Stimulated activated CD8-positive, alpha-beta memory T cell treated with anti-CD3 and anti-CD28 coated beads, Interleukin-7, amount 100 ng/mL, for 4 hours (primary cell): ENCODE measurements around the gene SBF2.
"Not testable (repeated sequence)": the region's sequence is repeated elsewhere in the genome, so short reads cannot be mapped to it uniquely, and the experiment has no call there.

Source experiments
- DNase-seq, 2 donors: peaks; one replicate each; pipeline ENCODE4 v3.0.0-alpha.2; 2020; ENCODE audit warnings: low read depth in 2 of 2

Gene SBF2

GRCh38 chr11:10197091-10197490 lies 96.9 kb downstream of the SBF2 start:
- no peak for DNase-seq

DNA sequence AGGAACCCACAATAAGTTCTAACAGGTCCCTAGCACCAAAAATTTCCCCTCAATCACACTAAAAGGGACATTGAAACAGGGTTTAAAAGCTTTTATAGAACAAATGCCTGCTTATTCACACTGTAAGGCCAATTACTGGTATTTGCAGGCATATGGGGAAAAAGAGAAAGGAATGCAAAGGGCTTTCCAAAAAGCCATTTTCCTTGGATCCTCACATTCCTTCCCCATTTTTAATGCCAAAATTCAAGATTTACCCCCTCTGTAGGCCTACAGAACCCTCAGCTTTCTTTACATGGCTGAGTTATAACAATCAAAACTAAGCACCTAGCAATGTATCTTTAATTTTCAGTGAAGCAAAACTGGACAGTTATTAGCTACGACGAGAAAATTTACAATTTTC lies 102.0 kb downstream of the SBF2 start:
- DNase-seq = no peak

- no peak for DNase-seq
Observed at GRCh38 chr11:10181811-10182210, 112.2 kb downstream of the SBF2 start.

DNA sequence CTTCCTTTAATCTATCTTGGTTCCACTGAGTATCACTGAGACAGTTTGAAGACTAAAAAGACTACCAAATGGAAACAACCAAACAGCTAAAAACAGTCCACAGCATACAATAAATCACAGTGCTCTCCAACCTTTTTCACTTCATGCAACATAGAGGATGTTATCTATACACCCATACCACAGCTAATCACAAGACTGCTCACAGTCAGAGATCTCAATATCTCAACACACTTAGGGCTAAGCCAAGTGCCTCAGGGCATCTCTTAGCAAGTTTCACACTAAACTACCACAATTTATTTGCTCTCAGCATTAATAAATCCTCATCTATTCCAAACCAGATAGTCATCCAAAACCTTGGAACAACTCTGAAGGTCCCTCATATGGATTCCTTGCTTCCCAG lies 129.4 kb downstream of the SBF2 start:
- no peak for DNase-seq

DNA sequence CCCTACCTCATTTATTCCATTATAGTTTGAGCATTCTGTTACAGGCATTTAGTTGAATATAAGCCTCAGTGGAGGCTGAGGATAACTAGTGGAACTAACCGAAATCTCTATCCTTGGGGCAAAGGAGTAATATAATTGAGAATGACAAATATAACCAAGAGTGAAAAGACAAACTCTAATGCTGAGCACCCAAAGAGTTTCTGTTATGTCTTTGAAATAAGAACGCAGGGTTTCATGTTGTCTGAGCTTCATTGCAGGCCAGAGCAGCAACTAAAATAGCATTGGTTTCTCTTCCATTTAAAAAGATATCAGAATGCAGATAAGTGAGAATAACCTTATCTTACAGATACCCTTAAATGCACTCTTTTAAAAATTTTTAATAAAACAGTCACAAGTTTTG lies 131.8 kb downstream of the SBF2 start:
- no peak for DNase-seq

DNA sequence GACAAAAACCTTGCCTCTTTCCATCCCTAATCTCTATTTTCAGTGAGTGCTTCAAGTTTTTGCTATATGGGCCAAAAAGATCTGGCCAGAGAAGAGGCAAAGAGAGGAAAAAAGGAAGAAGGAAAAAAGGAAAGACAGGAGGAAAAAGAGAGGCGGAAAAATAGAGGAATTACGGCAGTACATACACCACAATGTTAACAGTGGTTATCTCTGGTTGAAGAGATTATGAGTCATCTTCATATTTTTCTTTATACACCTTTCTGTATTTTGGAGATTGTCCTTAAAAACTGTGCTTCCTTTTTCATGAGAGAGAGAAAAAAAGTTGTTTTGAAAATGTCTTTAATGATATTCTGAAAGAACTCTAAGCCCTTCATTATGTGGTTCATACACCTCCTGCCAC lies 133.7 kb downstream of the SBF2 start:
- no peak for DNase-seq

DNA sequence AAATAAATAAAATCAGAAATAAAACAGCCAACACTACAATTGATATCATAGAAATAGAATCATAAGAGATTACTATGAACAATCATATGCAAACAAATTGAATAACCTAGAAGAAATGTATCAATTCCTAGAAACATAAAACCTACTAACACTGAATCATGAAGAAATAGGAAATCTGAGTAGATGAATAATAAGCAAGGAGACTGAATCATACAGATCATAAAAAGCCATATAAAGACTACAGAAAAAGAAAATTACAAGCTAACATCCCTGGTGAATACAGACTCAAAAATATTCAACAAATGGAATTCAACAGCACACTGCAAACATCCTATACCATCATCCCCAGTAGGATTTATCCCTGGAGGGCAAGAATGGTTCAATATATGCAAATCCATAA lies 135.6 kb downstream of the SBF2 start:
- DNase-seq = no peak

DNA sequence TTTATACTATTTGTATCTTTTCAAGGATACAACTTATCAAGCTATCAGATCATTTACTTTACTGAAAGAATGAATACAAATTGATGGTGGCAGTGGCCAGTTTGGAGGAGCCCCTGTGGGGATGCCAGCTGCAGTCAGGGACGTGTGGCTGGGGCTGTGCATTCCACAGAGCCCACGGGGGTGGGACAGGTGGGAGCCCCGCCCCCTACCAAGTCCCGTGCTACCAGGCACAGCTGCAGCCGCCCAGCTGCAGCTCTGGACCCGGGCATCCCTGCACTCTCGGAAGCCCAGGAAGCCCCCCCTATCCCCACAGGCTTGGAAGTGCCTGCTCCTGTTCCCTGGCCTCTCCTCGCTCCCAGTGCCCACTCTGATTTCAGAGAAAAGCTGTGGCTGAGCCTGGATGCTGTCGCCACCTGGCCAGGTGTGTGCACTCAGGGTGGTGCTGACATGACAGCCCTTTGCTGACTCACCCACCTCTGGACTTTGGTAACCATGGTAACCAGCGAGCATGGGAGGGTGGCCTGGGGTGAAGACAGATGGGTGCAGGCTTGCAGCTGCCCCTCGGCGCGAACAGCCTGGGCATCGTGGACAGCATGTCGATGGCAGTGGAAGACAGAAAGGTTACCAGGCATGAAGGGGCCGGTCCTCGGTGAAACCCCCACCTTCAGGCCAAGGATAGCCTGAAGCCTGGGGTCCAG lies 138.1 kb downstream of the SBF2 start:
- no peak for DNase-seq

DNA sequence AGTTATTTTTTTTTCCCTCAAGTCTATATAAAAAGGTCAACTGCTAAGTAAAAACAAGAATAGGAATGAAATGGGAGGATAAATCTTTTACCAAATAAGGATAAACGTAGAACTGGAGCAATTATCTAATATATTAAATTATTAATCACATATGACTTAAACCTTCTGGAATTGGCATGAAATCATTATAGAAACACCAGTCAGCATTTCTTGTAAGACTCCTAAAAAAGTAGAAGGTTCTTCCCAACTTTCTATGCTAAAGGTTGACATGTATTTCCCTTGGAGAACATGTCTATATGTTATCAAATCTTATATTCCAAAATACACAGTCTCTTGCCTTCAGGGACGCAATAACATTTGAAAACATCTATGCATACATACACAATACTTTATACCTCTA lies 143.2 kb downstream of the SBF2 start:
- no peak for DNase-seq

DNA sequence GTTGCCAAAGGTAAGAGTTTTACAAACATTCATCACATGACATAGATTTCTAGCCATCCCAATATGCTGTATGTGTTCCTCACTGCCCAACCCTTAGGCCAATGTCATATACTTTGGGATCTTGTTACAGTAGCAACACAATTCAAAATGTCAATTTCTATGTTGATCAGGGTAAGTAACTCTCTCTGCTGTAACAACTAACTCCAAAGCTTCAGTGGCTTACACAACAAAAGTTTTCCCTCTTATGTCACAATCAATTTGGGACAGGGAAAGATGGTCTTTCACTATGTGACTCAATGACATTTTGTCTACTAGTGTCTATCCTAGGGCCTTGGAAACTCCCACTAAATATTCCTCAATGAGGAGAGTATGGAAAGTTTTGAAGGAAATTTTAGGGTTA lies 144.5 kb downstream of the SBF2 start:
- no peak for DNase-seq

GRCh38 chr11:10147195-10147594 lies 146.8 kb downstream of the SBF2 start:
- DNase-seq = no peak

GRCh38 chr11:10144954-10145353 lies 149.1 kb downstream of the SBF2 start:
- no peak for DNase-seq

DNA sequence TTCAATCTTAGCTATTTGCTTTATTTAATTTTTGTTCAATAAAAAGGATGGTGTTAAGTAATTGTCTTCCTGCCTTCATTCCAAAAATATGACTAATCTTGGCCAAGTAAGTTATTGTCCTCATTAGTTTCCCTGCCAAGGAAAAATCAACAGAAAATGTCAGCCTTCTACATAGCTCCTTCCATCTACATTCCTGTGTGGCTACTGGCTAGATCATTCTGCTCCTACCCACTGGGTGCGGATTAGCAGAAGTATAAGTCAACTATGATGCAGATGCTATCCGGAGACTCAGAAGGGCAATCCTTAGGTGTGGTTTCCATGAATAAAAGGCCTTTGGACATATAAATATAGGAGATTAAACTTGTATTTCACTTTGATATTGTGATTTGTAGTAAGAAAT lies 154.4 kb downstream of the SBF2 start:
- DNase-seq = no peak

DNA sequence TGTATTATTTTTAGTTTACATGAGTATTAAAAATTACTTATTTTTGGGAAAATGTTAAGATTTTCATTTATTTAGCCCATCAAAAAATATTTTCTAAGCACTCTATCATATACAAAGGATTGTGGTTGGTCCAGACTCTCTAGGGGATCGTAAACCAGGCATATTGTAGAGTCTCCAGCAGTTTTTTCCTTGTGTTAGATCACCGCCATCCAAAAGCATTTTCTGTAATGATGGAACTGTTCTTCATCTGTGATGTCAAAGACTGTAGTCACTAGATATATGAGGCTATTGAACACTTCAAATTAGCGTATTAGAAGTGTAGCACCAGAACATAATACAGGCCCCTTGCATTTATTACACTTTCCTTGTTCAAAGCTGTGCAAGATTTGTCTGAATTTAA lies 154.9 kb downstream of the SBF2 start:
- DNase-seq = no peak

DNA sequence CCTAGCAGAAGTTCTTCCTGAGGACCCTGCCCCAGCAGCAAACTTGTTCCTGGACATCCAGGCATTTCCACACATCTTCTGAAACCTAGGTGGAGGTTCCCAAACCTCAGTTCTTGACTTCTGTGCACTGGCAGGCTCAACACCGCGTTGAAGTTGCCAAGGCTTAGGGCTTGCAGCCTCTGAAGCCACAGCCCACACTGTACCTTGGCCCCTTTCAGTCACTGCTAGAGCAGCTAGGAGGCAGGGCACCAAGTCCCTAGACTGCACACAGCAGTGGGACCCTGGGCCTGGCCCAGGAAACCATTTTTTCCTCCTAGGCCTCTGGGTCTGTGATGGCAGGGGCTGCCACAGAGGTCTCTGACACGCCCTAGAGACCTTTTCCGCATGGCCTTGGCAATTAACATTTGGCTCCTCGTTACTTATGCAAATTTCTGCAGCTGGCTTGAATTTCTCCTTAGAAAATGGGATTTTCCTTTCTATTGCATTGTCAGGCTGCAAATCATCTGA lies 159.0 kb downstream of the SBF2 start:
- no peak for DNase-seq

DNA sequence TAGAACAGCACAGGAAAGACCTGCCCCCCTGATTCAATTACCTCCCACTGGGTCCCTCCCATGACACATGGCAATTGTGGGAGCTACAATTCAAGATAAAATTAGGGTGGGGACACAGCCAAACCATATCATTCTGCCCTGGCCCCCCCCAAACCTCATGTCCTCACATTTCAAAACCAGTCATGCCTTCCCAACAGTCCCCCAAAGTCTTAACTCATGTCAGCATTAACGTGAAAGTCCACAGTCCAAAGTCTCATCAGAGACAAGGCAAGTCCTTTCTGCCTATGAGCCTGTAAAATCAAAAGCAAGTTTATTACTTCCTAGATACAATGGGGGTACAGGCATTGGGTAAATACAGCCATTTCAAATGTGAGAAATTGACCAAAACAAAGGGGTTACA lies 159.8 kb downstream of the SBF2 start:
- DNase-seq = not testable (repeated sequence)

DNA sequence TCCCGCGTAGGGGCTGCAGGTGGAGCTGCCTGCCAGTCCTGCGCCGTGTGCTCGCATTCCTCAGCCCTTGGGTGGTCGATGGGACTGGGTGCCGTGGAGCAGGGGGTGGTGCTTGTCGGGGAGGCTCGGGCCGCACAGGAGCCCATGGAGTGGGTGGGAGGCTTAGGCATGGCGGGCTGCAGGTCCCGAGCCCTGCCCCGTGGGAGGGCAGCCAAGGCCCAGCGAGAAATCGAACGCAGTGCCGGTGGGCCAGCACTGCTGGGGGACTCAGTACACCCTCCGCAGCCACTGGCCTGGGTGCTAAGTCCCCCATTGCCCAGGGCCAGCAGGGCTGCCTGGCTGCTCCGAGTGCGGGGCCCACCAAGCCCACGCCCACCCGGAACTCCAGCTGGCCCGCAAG lies 160.8 kb downstream of the SBF2 start:
- DNase-seq = not testable (repeated sequence)

DNA sequence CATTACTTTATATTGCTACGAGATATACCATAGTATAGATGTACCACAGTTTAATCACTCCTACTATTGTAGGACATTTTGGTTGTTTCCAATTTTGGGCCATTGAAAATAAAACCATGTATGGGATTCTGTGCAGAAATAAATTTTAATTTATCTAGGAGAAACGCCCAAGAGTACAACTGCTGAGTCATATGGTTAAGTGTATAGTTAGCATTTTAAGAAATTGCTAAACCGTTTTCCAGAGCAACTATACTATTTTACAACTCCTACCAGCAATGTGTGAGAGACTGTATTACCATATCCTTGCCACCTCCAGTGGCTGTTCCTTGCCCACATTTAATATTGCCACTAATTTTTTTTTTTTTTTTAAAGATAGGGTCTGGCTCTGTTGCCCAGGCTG lies 163.1 kb downstream of the SBF2 start:
- DNase-seq = no peak

GRCh38 chr11:10129184-10129583 lies 164.8 kb downstream of the SBF2 start:
- DNase-seq = not testable (repeated sequence)

GRCh38 chr11:10125522-10126133 lies 168.4 kb downstream of the SBF2 start:
- no peak for DNase-seq

DNA sequence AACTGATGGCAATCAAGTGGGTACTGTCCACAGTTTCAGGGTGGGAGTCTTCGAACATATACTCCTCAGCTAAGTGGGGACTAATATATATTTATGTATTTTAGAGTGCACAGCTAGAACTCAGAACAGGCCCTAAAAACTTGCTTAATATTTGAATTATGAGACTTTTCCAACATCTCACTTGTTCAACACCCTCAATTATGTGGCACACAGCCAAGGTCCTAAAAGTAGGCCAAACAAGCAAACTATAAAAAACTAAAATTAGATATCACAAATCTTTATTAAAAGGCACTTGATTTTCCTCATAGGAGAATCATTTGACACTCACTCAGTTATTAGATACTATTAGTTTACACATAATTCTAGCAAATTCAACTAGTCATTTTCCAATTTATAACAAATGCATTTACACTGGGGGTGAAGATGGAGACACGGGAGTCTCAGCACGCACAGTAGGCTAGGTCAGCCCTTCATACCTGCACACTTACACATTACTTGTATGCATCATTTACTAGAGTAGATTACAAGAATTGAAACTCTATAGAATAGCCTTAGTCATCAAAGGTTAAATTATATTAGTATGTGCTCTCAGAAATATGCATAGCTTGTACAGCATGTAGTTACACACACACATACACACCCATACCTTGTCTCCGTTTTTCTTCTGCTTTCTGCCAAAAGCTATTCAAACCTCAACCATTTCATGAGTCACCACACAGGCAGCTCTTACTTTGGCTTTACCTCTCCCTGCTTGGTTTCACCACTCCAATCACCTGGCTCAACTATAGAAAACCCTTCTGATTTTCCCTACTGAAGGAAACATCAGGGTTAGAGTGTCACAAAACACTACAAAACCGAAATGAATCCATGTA lies 171.5 kb downstream of the SBF2 start:
- no peak for DNase-seq

DNA sequence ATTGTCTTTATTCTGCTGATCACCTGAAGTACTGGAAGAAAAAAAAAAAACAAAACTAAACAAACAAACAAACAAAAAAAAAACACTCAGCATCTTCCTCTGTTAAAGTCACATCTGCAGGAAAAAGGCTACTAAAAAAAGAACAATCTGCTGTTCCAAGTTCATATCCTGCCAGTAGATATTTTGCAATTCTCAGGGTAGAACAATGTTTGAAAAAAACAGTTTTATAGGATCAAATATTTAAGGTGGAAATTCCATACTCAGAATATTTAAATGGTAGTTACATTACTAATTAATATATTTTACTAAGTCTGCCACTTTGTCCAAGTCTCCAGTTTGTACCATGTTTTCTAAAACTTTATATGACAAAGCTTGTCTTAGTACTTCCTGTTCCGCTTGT lies 175.2 kb downstream of the SBF2 start:
- DNase-seq = no peak
